Measurements from ENCODE around the gene NEK8. TPM values are rescaled to one million over a fixed set of nuclear protein-coding genes. Genes with fewer than 3 reads are reported as not detected.
A peak's percentile ranks its signal among the peaks of the same experiment; 100 is the strongest.

Gene NEK8
- total and polyA plus RNA-seq, 9 of the 15 experiments (the other 6 are each of a cell fraction or from before 2014, with no cell fraction given), result 0.98 to 16.6 (median 4.6) TPM

- Histone ChIP-seq H3K27me3 (ENCODE audit: control insufficient read depth in 2 of 2, insufficient read depth in 2 of 2, low read length in 2 of 2) (no peaks in the 10 kb centered on the region), H3K4me1 (replicated peaks in 1 of 2; ENCODE audit: control insufficient read depth in 2 of 2, insufficient read depth in 2 of 2, low read length in 2 of 2) (peaks cover 0 to 4% of the 10 kb centered on the region in 2 experiments; a peak in 3 of 5 replicates), H3K79me2 (ENCODE audit: control insufficient read depth, insufficient read depth, low read length) (peaks cover 77% of the 10 kb centered on the region), H3K9me3 (replicated peaks; ENCODE audit: control insufficient read depth, insufficient read depth, low read depth, low read length) (no peaks in the 10 kb centered on the region), H3K4me3 (no peak overlapping the region), H4K20me1 (replicated peaks; ENCODE audit: control insufficient read depth, insufficient read depth, low read length) (no peaks in the 10 kb centered on the region), H2AFZ (ENCODE audit: low read depth, low read length) (no peak overlapping the region), H3K9me1 (ENCODE audit: control insufficient read depth, insufficient read depth, low read length) (no peaks in the 10 kb centered on the region), H3K36me3 (ENCODE audit: control insufficient read depth, insufficient read depth, low read length) (peaks cover 39% of the 10 kb centered on the region; the same call in 2 of the 3 replicates), H3K4me2 (ENCODE audit: insufficient read depth, low read length) (no peak overlapping the region), H3K9ac (ENCODE audit: insufficient read depth in 1 of 2, low read depth in 2 of 2, low read length in 2 of 2) (no peak overlapping the region), H3K27ac (ENCODE audit: extremely low read depth, low read depth, low read length) (peak overlapping the region; percentile 41; the same call in 1 of the 3 replicates)
- in situ Hi-C loops (cut with MboI) (no loop called here), intact Hi-C loops (cut with micrococcal nuclease) (no loop called here)
- ChIA-PET CTCF (ENCODE audit: low intra/inter-chr PET ratio) (interaction anchor here (0.6 kb wide), 1 partner anchor 232 kb away, joined by 3 read pairs; the partner anchor contains the start of gene SEZ6), POLR2A (interaction anchor here (1.0 to 2.7 kb wide), 10 partner anchors 9 to 265 kb away, joined by 3 to 9 read pairs (median 6); partner anchors contain the start of gene TLCD1)
- 90% methylated on average over 3 of the region's 3 CpGs for WGBS (ENCODE audit: insufficient coverage, low coverage, missing lambda C conversion rate)
- FAIRE-seq (no peak), DNase-seq (ENCODE audit: extremely low read depth in 1 of 4, low spot score in 3 of 4) (no peak), ATAC-seq (no peak)
- no TSS peak for BruUV-seq (replicated peaks)
- TF ChIP-seq PPARD (CRISPR knock-in tag; IDR thresholded peaks at IDR 0.05) (no peak), ZNF584 (CRISPR knock-in tag; IDR thresholded peaks at IDR 0.05; ENCODE audit: low read depth) (no peak), ELF1 (tag; IDR thresholded peaks at IDR 0.05) (no peak), MYBL2 (IDR thresholded peaks at IDR 0.05; ENCODE audit: low read depth) (no peak), MYBL2 (CRISPR knock-in tag; IDR thresholded peaks at IDR 0.05; ENCODE audit: borderline replicate concordance) (no peak), HSF4 (CRISPR knock-in tag; IDR thresholded peaks at IDR 0.05; ENCODE audit: borderline replicate concordance) (no peak), CUX1 (CRISPR knock-in tag; IDR thresholded peaks at IDR 0.05) (no peak), CHD2 (IDR thresholded peaks at IDR 0.05; ENCODE audit: low read depth, low read length) (no peak), TARDBP (IDR thresholded peaks at IDR 0.05) (no peak), CC2D1A (IDR thresholded peaks at IDR 0.05) (no peak), USF2 (CRISPR knock-in tag; IDR thresholded peaks at IDR 0.05) (no peak), ZNF124 (CRISPR knock-in tag; IDR thresholded peaks at IDR 0.05) (no peak), RFX5 (IDR thresholded peaks at IDR 0.05; ENCODE audit: low read depth, low read length) (no peak), PTRF (tag; IDR thresholded peaks at IDR 0.05) (no peak)
- TF ChIP-seq, protein P1, sequence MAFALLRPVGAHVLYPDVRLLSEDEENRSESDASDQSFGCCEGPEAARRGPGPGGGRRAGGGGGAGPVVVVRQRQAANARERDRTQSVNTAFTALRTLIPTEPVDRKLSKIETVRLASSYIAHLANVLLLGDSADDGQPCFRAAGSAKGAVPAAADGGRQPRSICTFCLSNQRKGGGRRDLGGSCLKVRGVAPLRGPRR (CRISPR knock-in tag; IDR thresholded peaks at IDR 0.05), result no peak
- TF ChIP-seq, protein P2, sequence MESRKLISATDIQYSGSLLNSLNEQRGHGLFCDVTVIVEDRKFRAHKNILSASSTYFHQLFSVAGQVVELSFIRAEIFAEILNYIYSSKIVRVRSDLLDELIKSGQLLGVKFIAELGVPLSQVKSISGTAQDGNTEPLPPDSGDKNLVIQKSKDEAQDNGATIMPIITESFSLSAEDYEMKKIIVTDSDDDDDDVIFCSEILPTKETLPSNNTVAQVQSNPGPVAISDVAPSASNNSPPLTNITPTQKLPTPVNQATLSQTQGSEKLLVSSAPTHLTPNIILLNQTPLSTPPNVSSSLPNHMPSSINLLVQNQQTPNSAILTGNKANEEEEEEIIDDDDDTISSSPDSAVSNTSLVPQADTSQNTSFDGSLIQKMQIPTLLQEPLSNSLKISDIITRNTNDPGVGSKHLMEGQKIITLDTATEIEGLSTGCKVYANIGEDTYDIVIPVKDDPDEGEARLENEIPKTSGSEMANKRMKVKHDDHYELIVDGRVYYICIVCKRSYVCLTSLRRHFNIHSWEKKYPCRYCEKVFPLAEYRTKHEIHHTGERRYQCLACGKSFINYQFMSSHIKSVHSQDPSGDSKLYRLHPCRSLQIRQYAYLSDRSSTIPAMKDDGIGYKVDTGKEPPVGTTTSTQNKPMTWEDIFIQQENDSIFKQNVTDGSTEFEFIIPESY (CRISPR knock-in tag; IDR thresholded peaks at IDR 0.05), result no peak
Observed at GRCh38 chr17:28774206-28774605, 45.6 kb downstream of the NEK8 start.

Measured in K562 (cell line).